HG02885 (cell line): ENCODE results near the gene RBM15.

Experiments
- ATAC-seq: cut with Tn5 transposase; IDR thresholded peaks from one replicate; pipeline ENCODE4 v1.9.1; 2021; ENCODE audit warnings: mild to moderate bottlenecking; ENCODE audit not compliant: unreplicated experiment, poor library complexity

The RBM15 gene

DNA sequence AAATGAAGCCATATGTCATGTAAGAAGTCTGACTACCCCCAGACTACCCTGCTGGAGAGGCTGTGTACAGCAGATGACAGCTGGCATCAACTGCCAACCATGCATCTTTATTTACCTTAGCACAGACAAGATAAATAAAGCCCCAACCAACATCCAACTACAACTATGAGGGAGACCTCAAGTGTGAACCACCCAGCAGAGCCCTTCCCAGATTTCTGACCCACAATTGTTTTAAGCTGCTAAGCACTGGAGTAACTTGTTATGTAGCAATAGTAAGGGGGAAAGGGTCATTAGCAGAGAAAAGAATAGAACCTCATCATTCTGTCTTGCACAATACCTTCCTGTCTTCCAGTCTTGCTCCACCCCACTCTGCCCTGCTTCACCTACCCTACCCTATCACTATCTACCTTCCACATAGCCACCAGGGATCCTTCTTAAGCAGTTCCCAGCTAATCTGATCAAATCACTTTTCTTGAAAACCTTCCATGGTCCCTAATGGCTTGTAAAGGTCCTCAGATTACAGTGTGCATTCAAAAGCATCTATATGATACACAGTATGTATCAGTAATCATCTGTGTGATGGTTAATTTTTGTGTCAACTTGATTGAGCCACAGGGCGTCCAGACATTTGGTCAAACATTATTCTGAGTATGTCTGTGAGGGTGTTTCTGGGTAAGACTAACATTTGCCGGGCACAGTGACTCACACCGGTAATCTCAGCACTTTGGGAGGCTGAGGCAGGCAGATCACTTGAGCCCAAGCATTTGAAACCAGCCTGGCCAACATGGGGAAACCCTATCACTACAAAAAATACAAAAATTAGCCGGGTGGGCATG, 19.6 kb upstream of the RBM15 start:
- no peak for ATAC-seq

DNA sequence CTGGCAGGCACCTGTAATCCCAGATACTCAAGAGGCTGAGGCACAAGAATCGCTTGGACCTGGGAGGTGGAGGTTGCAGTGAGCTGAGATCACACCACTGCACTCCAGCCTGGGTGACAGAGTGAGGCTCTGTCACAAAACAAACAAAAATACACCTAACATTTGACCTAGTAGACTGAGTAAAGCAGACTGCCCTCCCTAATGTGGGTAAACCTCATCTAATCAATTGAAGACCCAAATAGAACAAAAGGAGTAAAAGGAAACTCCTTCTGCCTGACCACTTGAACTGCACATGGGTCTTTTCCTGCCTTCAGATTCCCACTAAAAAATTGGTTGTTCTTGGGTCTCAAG, 19.0 kb upstream of the RBM15 start:
- ATAC-seq = no peak

DNA sequence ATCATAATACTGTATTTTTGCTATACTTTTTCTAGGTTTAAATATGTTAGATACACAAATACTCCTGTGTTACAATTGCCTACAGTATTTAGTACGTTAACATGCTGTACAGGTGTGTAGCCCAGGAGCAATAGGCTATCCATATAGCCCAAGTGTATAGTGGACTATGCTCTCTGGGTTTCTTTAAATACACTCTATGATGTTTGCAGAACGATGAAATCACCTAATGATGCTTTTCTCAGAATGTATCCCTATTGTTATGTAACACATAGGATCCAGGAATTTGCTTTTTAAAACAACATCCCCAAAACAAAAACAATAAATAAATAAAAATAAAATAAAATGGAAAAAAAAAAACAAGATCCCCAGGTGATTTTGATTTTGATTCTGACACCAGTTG, 18.1 kb upstream of the RBM15 start:
- ATAC-seq = no peak

GRCh38 chr1:110321846-110322245, 17.3 kb upstream of the RBM15 start:
- ATAC-seq = no peak

DNA sequence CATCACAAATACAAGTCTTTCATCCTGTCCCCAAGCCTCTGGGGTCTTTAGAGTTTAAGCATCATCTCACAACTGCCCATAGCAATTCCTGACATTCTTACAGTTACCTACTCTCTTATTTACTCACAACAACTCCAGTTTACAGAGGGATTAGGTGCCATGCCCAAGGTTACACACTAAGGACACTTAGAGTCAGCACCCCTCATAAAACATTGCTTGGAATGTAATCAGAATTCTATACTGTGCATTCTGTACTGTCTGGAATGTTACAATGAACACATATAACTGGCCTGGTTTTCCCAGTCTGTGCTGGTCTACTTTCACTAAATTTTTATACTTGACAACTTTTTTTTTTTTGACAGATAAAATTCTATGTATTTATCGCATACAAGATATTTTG, 14.5 kb upstream of the RBM15 start:
- no peak for ATAC-seq

DNA sequence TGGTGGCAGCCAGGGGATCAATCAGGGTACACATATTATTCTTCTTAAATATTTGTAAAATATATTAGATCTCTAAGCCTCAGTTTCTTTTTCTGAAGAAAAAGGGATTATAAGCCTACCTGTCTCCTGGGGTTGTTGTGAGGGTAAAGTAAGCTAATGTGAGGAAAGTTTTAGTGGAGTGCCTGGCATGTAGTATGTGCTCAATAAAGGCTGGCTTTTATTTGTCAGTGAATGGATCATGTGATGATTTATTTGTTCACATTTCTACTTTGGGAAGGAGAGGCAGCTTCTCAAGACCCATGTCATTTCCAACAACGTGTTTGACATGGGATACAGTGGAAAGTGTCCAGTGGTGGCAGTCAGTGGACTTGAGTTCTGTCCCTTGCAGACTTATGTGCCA, 12.4 kb upstream of the RBM15 start:
- ATAC-seq = no peak

- no peak for ATAC-seq
Observed at GRCh38 chr1:110328274-110328673, 10.9 kb upstream of the RBM15 start.

- ATAC-seq = no peak
Observed at GRCh38 chr1:110328700-110329099, 10.5 kb upstream of the RBM15 start.

GRCh38 chr1:110335265-110335664, 3.9 kb upstream of the RBM15 start:
- ATAC-seq = no peak

DNA sequence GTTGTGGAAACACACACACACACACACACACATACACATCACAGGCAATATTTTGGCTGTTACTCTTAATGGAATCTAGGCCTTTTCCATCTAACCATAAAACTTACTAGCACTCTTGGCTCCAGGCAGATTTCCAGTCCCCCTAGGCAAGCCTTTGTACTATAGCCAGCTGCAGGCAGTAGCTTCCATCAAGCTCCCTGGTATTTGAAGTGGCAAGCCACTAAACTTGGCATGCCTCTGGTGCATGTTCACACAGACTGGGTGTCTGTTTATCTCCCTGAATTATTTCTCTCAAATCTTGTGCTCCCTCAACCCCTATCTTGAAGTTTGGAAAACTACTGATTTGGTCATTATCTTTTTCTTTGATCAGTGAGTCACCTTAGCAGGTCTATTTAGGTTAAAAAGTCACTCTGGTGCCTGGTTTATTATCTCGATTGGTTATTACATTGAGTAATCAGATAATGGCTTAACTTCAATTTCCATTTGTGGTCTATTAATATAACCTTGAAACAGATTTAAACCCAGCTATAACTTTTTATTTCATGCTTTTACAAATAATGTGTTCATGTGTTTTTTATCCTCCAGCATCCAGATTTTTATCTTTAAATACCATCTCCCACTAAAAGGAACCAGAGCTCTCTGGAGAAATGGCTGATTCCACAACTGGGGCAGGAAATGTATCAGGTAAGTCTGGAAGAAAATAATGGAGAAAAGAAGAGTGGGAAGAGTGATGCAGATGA, 2.7 kb upstream of the RBM15 start:
- ATAC-seq = no peak

DNA sequence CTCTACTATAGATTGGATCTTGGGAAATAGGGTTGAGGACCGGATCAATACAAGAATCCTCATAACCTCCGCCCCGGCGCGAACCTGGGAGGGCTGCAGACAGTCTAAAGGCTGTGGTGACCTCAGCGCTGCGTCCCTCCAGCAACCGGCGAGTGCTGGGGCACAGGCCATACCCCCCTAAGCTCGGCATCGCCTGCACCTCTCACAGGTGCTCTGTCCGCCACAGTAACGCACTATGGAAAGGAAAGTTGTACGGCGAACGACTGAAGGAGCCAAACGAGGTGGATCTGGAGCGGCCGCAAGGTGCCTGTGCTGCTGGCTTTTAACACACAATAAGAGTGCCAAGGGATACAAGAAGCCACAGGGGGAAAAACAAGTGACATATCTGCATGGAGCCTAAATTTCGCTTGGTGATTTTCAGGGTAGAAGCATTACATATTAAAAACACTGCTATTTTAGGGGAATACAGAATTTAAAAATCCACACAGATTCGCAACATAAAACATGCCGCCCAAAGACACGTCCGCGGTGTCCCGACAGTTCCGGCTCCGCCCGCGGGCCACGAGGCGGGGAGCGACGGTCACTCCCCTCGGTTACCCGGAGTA, 1.4 kb upstream of the RBM15 start:
- ATAC-seq = no peak

DNA sequence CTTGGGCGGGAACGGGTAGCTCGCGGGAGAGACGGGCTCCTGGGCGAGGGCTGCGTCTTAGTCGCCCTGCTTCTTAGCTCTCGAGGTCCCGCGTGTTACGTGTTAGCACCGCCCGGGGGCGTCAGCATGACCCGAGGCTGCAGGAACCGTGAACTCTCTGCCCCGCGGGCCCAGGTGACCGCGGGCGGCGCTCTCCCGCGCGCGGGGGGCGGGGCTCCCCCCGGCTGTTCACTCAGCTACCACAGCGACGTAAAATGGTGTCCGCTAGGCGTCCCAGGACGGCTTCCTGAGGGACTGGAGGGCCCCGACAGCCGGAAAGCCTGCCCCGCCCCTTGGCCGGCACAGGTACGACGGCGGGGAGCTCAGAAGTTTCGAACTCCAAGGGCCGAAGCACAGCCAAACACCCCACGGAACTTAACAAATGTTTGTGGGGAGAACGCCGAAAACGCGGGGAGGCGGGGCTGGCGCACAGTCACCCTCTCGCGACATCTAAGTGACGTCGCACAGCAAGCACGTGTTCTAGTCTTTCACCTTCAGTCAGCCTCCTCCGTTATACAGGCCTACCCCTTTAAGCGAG, 780 bp upstream of the RBM15 start:
- ATAC-seq = peak; percentile 70

- ATAC-seq = no peak
Observed at GRCh38 chr1:110339407-110340206, 430 bp downstream of the RBM15 start.

DNA sequence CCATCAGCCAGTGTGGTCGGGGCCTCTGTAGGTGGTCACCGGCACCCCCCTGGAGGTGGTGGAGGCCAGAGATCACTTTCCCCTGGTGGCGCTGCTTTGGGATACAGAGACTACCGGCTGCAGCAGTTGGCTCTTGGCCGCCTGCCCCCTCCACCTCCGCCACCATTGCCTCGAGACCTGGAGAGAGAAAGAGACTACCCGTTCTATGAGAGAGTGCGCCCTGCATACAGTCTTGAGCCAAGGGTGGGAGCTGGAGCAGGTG, 961 bp downstream of the RBM15 start:
- no peak for ATAC-seq

GRCh38 chr1:110341146-110341871, 2.1 kb downstream of the RBM15 start:
- ATAC-seq = no peak

- no peak for ATAC-seq
Observed at GRCh38 chr1:110341872-110342331, 2.7 kb downstream of the RBM15 start.

GRCh38 chr1:110343249-110343648, 4.1 kb downstream of the RBM15 start:
- ATAC-seq = no peak

GRCh38 chr1:110344152-110344551, 5.0 kb downstream of the RBM15 start:
- no peak for ATAC-seq

GRCh38 chr1:110345480-110345879, 6.3 kb downstream of the RBM15 start:
- ATAC-seq = no peak

DNA sequence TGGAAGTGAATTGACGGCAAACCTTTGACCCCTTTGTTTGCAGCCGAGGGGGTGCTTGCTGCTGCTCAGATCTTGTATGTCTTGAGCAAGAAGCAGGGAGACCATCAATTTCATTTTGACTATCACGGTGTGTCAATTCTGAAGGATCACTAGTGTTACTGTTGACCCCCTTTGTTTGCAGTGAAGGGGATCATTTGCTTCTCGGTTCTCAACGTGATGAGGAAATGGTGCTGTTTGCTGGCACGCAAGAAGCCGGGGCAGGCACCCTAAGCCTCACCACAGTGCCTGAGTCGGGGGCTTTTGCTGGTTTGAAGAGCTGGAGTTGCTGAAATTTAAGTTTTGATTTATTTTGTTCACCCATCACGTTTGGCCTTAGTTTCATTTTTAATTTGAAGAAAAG, 7.5 kb downstream of the RBM15 start:
- no peak for ATAC-seq
